HCT116 (cell line): ENCODE data around the gene SPDYE3.

ENCODE experiments used
- EZH2phosphoT487 ChIP-seq: fragments of 200-600 bp; IDR thresholded peaks from 2 replicates; pipeline ENCODE4 v1.6.1; 2018; ENCODE audit warnings: antibody characterized with exemption, borderline replicate concordance
- FOSL1 ChIP-seq: IDR thresholded peaks from 2 replicates; pipeline ENCODE4 v1.6.1; 2012; ENCODE audit warnings: low read depth
- JUND ChIP-seq: IDR thresholded peaks from 2 replicates; pipeline ENCODE4 v1.6.1; 2012
- POLR2A ChIP-seq: IDR thresholded peaks from 2 replicates; pipeline ENCODE4 v1.7.0; 2011; ENCODE audit warnings: borderline replicate concordance; ENCODE audit not compliant: insufficient read depth, insufficient read length; ENCODE audit errors: extremely low read depth
- POLR2AphosphoS5 ChIP-seq: IDR thresholded peaks from 2 replicates; pipeline ENCODE4 v1.6.1; 2011; ENCODE audit warnings: mild to moderate bottlenecking, low read depth, low read length, moderate library complexity
- RAD21 ChIP-seq: IDR thresholded peaks from 2 replicates; pipeline ENCODE4 v1.6.1; 2012; ENCODE audit warnings: low read depth, mild to moderate bottlenecking
- YY1 ChIP-seq: IDR thresholded peaks from 2 replicates; pipeline ENCODE4 v1.6.1; 2011; ENCODE audit warnings: low read length, low read depth, moderate library complexity, mild to moderate bottlenecking; ENCODE audit not compliant: insufficient replicate concordance; ENCODE audit errors: extremely low read depth
- TF ChIP-seq, protein P1 (sequence below), 3 experiments: fragments of 200-600 bp in 1 of 3; sonication (generic) in 1 of 3; IDR thresholded peaks in 2 of 3; conservative IDR thresholded peaks in 1 of 3; 2 replicates each; pipeline ENCODE4 v1.5.1; 2012 to 2017; ENCODE audit warnings: low read depth in 2 of 3, low read length in 2 of 3, antibody characterized with exemption in 1 of 3, borderline replicate concordance in 1 of 3, control low read depth in 1 of 3, mild to moderate bottlenecking in 1 of 3, mixed read lengths in 1 of 3, mixed run types in 1 of 3, moderate library complexity in 1 of 3; ENCODE audit not compliant: insufficient read depth in 1 of 3

DNA sequence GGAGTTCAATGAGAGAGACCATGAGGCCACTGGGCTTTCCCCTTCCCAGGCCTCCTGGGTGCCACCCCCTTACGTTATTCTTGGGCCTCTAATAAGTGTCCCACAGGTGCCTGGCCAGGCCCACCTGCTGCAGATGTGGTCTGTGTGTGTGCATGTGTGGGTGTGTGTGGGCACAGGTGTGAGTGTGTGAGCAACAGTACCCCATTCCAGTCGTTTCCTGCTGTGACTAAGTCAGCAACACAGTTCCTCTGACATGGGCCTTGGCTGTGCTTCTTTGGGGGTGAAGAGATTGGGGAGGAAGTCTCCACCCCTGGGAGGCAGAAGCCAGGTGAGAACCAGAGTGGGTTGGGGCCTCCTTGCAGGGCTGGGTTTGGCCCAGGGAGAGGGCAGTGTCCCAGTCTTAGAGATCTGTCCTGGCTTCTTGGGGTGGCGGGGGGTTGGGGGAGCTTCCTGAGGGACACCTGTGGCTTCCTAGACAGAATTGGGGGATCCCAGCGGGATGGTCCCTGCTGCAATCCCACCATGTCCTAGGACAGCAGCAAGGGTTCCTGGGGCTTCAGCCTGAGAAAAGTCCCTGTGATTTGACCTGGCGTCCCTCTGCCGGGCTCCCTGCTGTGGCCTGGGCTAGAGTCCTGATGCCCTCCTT, 46.3 kb downstream of the SPDYE3 start:
- TF ChIP-seq POLR2A (no peak), EZH2phosphoT487 (no peak), FOSL1 (no peak), JUND (no peak), YY1 (no peak), RAD21 (no peak), POLR2AphosphoS5 (no peak)
- TF ChIP-seq, protein P1, sequence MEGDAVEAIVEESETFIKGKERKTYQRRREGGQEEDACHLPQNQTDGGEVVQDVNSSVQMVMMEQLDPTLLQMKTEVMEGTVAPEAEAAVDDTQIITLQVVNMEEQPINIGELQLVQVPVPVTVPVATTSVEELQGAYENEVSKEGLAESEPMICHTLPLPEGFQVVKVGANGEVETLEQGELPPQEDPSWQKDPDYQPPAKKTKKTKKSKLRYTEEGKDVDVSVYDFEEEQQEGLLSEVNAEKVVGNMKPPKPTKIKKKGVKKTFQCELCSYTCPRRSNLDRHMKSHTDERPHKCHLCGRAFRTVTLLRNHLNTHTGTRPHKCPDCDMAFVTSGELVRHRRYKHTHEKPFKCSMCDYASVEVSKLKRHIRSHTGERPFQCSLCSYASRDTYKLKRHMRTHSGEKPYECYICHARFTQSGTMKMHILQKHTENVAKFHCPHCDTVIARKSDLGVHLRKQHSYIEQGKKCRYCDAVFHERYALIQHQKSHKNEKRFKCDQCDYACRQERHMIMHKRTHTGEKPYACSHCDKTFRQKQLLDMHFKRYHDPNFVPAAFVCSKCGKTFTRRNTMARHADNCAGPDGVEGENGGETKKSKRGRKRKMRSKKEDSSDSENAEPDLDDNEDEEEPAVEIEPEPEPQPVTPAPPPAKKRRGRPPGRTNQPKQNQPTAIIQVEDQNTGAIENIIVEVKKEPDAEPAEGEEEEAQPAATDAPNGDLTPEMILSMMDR (IDR thresholded peaks at IDR 0.05 in 2 of 3, conservative IDR thresholded peaks at IDR 0.05 in 1 of 3; ENCODE audit: borderline replicate concordance in 1 of 3, insufficient read depth in 1 of 3, low read depth in 2 of 3, low read length in 2 of 3), result no peak
